Panc1 (cell line): ENCODE results near the gene CFP. TPM values are rescaled to one million over a fixed set of nuclear protein-coding genes. Genes with fewer than 3 reads are reported as not detected.

ENCODE experiments used
- ATAC-seq: fragments of 200-7000 bp; cut with Tn5 transposase; 2 replicates; pipeline ENCODE4 v1.9.1; 2020; ENCODE audit warnings: mild to moderate bottlenecking, moderate library complexity
- BruUV-seq: library from RNA; stranded (reverse); fragments of 400-500 nt; replicated peaks from 2 replicates; lab custom pipeline; 2021; lab: Mats Ljungman, UMichigan
- CTCF ChIA-PET: fragments of 300-600 bp; sonication (Branson Sonifier 250); formaldehyde crosslinking; loops from one replicate; lab custom pipeline; 2022; ENCODE audit warnings: antibody characterized with exemption; lab: Charles Lee
- POLR2A ChIA-PET: fragments of 300-600 bp; sonication (Branson Sonifier 250); formaldehyde crosslinking; loops from one replicate; lab custom pipeline; 2022; ENCODE audit warnings: antibody characterized with exemption; lab: Charles Lee
- DNase-seq: peaks from one replicate; pipeline ENCODE4 v3.0.0-alpha.2; 2010; ENCODE audit warnings: low read depth, low spot score
- H3K27ac ChIP-seq: 2 replicates; pipeline ENCODE4 v1.5.1; 2011; ENCODE audit warnings: mild to moderate bottlenecking, low read length, inconsistent platforms
- H3K27me3 ChIP-seq: fragments of 200-500 bp; sonication (Bioruptor generic); 2 replicates; pipeline ENCODE4 v1.6.0; 2014; ENCODE audit warnings: low read length, inconsistent platforms; ENCODE audit not compliant: control insufficient read depth, insufficient read depth
- H3K36me3 ChIP-seq: fragments of 200-500 bp; sonication (Bioruptor generic); 2 replicates; pipeline ENCODE4 v1.5.1; 2014; ENCODE audit warnings: inconsistent platforms, mild to moderate bottlenecking, low read length, moderate library complexity; ENCODE audit not compliant: control insufficient read depth, insufficient read depth
- H3K4me1 ChIP-seq: 2 replicates; pipeline ENCODE4 v1.5.1; 2011; ENCODE audit warnings: inconsistent platforms, mild to moderate bottlenecking, low read length, moderate library complexity; ENCODE audit not compliant: control insufficient read depth, insufficient read depth
- H3K4me3 ChIP-seq, 2 experiments: 2 replicates each; pipeline ENCODE4 v1.5.1; 2011 to 2012; ENCODE audit warnings: low read depth in 2 of 2, low read length in 2 of 2, mild to moderate bottlenecking in 2 of 2, inconsistent platforms in 1 of 2, moderate library complexity in 1 of 2
- H3K9me3 ChIP-seq: fragments of 200-500 bp; sonication (Bioruptor generic); 2 replicates; pipeline ENCODE4 v1.5.1; 2014; ENCODE audit warnings: low read depth, mild to moderate bottlenecking, inconsistent platforms, low read length, moderate library complexity; ENCODE audit not compliant: control insufficient read depth, insufficient read depth
- CTCF ChIP-seq: fragments of 450-650 bp; IDR thresholded peaks from 2 replicates; pipeline ENCODE4 v1.5.1; 2017; ENCODE audit warnings: mild to moderate bottlenecking
- POLR2AphosphoS5 ChIP-seq: IDR thresholded peaks from 2 replicates; pipeline ENCODE4 v1.6.1; 2012; ENCODE audit warnings: mild to moderate bottlenecking, low read depth, low read length, moderate library complexity
- REST ChIP-seq, 2 experiments: IDR thresholded peaks; 2 replicates each; pipeline ENCODE4 v1.6.1; 2011 to 2012; ENCODE audit warnings: low read depth in 2 of 2, control low read depth in 1 of 2, low read length in 1 of 2, mild to moderate bottlenecking in 1 of 2, moderate library complexity in 1 of 2; ENCODE audit not compliant: insufficient read depth in 1 of 2
- SIN3A ChIP-seq: IDR thresholded peaks from 2 replicates; pipeline ENCODE4 v1.6.1; 2012; ENCODE audit warnings: low read depth, mild to moderate bottlenecking, low read length, moderate library complexity, borderline replicate concordance; ENCODE audit not compliant: insufficient read depth
- TCF7L2 ChIP-seq: IDR thresholded peaks from 2 replicates; pipeline ENCODE4 v1.6.1; 2011; ENCODE audit warnings: mild to moderate bottlenecking, low read depth, low read length, inconsistent platforms
- in situ Hi-C: cut with HindIII; loops from 2 replicates; pipeline ENCODE4 v1.10.0; 2016; ENCODE audit warnings: low sequenced_read_pairs, low pct_unique_long_range_greater_than_20kb
- intact Hi-C: fragments of 100-400 bp; cut with micrococcal nuclease; formaldehyde crosslinking; loops from one replicate; pipeline ENCODE4 v1.10.0; 2022; ENCODE audit not compliant: unreplicated experiment
- total RNA-seq: library from RNA; stranded (reverse); gene quantifications from one replicate; pipeline ENCODE4 v1.2.1, GENCODE V29; 2021; ENCODE audit not compliant: unreplicated experiment

Gene CFP
- total RNA-seq, 1 experiment from 2014 or later: 0.59 TPM

- intact Hi-C loops: no loop called here
- peak; percentile 78 for DNase-seq
- ChIA-PET CTCF (no interaction called here), POLR2A (no interaction called here)
- Histone ChIP-seq H3K27me3 (no peaks in the 10 kb centered on the region), H3K36me3 (peaks cover 5% of the 10 kb centered on the region; the same call in 1 of the 2 replicates), H3K4me3 (peak within 1 kb of the TSS; percentile 65 to 66), H3K27ac (peak within 1 kb of the TSS; percentile 95), H3K9me3 (no peaks in the 10 kb centered on the region), H3K4me1 (peaks cover 3% of the 10 kb centered on the region; the same call in 1 of the 2 replicates)
- no TSS peak for BruUV-seq
- ATAC-seq: peak; percentile 94
- no peak for TF ChIP-seq REST (IDR thresholded peaks at IDR 0.05; ENCODE audit: insufficient read depth in 1 of 2, low read depth in 2 of 2, low read length in 1 of 2)
- 0 out of 2 replicates have a peak, but pooled peaks have one; percentile 45 for TF ChIP-seq SIN3A
- TF ChIP-seq TCF7L2: peak; percentile 99
- peak; percentile 67; the same call in 1 of the 2 replicates for TF ChIP-seq POLR2AphosphoS5
- TF ChIP-seq CTCF: no peak
- in situ Hi-C loops: no loop called here
These were observed 29.1 kb upstream of the CFP start, which contains the start of gene UXT for GRCh38 chrX:47658684-47659420. UXT (minus strand) TSS chrX:47659180; CDS start chrX:47658927, 253 bp downstream.

GRCh38 chrX:47658301-47658683 lies 28.6 kb upstream of the CFP start:
- TF ChIP-seq POLR2AphosphoS5 (no peak), SIN3A (no peak), REST (IDR thresholded peaks at IDR 0.05; ENCODE audit: insufficient read depth in 1 of 2, low read depth in 2 of 2, low read length in 1 of 2) (no peak), CTCF (no peak), TCF7L2 (no peak)
- in situ Hi-C loops: no loop called here
- ATAC-seq (no peak), DNase-seq (no peak)
- Histone ChIP-seq H3K36me3 (peaks cover 5% of the 10 kb centered on the region; the same call in 1 of the 2 replicates), H3K4me1 (peaks cover 3% of the 10 kb centered on the region; the same call in 1 of the 2 replicates), H3K4me3 (peak overlapping the region; percentile 65 to 66), H3K27ac (peak overlapping the region; percentile 95), H3K27me3 (no peaks in the 10 kb centered on the region), H3K9me3 (no peaks in the 10 kb centered on the region)
- ChIA-PET CTCF (no interaction called here), POLR2A (no interaction called here)
- no TSS peak for BruUV-seq
- intact Hi-C loops: no loop called here
